Measurements from ENCODE around the gene PADI4. TPM values are rescaled to one million over a fixed set of nuclear protein-coding genes. Genes with fewer than 3 reads are reported as not detected.

The PADI4 gene
- total and polyA plus RNA-seq, 2 donors (not counting 3 experiments of a cell fraction or from before 2014, with no cell fraction given), result not detected

GRCh38 chr1:17359031-17359430, 51.0 kb downstream of the PADI4 start:
- Histone ChIP-seq H3K4me2 (ENCODE audit: insufficient read depth, low read length) (no peak overlapping the region), H3K79me2 (ENCODE audit: control insufficient read depth, insufficient read depth, low read length) (no peaks in the 10 kb centered on the region), H3K36me3 (ENCODE audit: control insufficient read depth in 2 of 2, extremely low read depth in 1 of 2, insufficient read depth in 2 of 2, low read length in 2 of 2) (no peaks in the 10 kb centered on the region), H3K27ac (ENCODE audit: insufficient read depth, low read depth, low read length) (no peak overlapping the region), H3K9ac (replicated peaks; ENCODE audit: extremely low read depth, insufficient read depth, low read length) (no peak overlapping the region), H3K27me3 (ENCODE audit: control insufficient read depth in 2 of 2, insufficient read depth in 2 of 2, low read length in 2 of 2) (no peaks in the 10 kb centered on the region), H3K4me3 (replicated peaks in 1 of 3; ENCODE audit: insufficient read depth in 1 of 3, low read depth in 1 of 3, low read length in 3 of 3) (no peak overlapping the region), H2AFZ (ENCODE audit: low read depth, low read length) (no peak overlapping the region), H4K20me1 (replicated peaks; ENCODE audit: control insufficient read depth, extremely low read depth, insufficient read depth, low read length) (no peaks in the 10 kb centered on the region), H3K9me1 (replicated peaks; ENCODE audit: control insufficient read depth, extremely low read depth, insufficient read depth, low read length) (no peaks in the 10 kb centered on the region), H3K9me3 (replicated peaks; ENCODE audit: control insufficient read depth, insufficient read depth, low read length) (no peaks in the 10 kb centered on the region), H3K4me1 (ENCODE audit: control insufficient read depth, extremely low read depth, insufficient read depth, low read length) (no peaks in the 10 kb centered on the region)
- DNase-seq (ENCODE audit: low read depth, low spot score) (no peak), FAIRE-seq (no peak)
- CTCF ChIA-PET, result no interaction called here
- POLR2A ChIA-PET, result no interaction called here
- TF ChIP-seq POLR2A (IDR thresholded peaks at IDR 0.05; ENCODE audit: low read depth, low read length), result no peak
- no peak for TF ChIP-seq POLR2AphosphoS5 (IDR thresholded peaks at IDR 0.05; ENCODE audit: insufficient read depth, low read depth, low read length)
- TF ChIP-seq GATA2 (IDR thresholded peaks at IDR 0.05; ENCODE audit: insufficient read depth, insufficient read length, low read depth, low read length), result no peak
- no peak for TF ChIP-seq JUN (IDR thresholded peaks at IDR 0.05; ENCODE audit: borderline replicate concordance, insufficient read depth, insufficient read length, low read depth)
- TF ChIP-seq MYC (IDR thresholded peaks at IDR 0.05; ENCODE audit: low read depth, low read length), result no peak
- TF ChIP-seq EZH2 (IDR thresholded peaks at IDR 0.05; ENCODE audit: borderline replicate concordance, low read depth, low read length, severe bottlenecking), result no peak
- no peak for TF ChIP-seq MAX (IDR thresholded peaks at IDR 0.05; ENCODE audit: insufficient read depth, insufficient read length)
- TF ChIP-seq CTCF (IDR thresholded peaks at IDR 0.05; ENCODE audit: extremely low read depth in 1 of 2, insufficient read depth in 1 of 2, low read depth in 1 of 2, low read length in 2 of 2), result no peak
- dilution Hi-C loops (cut with MboI; ENCODE audit: extremely low pct_ligation_motif_present, low sequenced_read_pairs) (no loop called here), intact Hi-C loops (cut with micrococcal nuclease) (no loop called here)
- no TSS peak for BruUV-seq (replicated peaks)
